GM21786 (cell line): ENCODE results near the gene MBLAC1.

Experiments
- ATAC-seq: cut with Tn5 transposase; IDR thresholded peaks from one replicate; pipeline ENCODE4 v1.9.1; 2021; ENCODE audit not compliant: unreplicated experiment

MBLAC1 gene

DNA sequence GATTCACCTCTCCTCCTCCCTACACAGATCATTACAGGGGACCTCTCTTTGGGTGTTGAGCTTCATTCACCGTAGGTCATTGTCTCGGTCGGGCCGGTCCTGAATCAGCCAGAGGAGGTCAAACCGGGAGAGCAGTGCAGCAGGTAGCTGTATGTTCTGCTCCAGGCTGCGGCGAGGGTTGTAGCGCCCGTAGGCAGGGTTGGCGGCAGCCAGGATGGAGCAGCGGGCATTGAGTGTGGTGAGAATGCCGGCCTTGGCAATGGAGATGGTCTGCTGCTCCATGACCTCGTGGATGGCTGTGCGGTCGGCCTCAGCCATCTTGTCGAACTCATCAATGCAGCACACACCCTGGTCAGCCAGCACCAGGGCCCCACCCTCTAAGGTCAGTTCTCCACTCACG, 31.1 kb upstream of the MBLAC1 start:
- ATAC-seq, result no peak

GRCh38 chr7:100098913-100099312, 27.9 kb upstream of the MBLAC1 start:
- no peak for ATAC-seq

GRCh38 chr7:100099452-100099851, 27.3 kb upstream of the MBLAC1 start:
- no peak for ATAC-seq

DNA sequence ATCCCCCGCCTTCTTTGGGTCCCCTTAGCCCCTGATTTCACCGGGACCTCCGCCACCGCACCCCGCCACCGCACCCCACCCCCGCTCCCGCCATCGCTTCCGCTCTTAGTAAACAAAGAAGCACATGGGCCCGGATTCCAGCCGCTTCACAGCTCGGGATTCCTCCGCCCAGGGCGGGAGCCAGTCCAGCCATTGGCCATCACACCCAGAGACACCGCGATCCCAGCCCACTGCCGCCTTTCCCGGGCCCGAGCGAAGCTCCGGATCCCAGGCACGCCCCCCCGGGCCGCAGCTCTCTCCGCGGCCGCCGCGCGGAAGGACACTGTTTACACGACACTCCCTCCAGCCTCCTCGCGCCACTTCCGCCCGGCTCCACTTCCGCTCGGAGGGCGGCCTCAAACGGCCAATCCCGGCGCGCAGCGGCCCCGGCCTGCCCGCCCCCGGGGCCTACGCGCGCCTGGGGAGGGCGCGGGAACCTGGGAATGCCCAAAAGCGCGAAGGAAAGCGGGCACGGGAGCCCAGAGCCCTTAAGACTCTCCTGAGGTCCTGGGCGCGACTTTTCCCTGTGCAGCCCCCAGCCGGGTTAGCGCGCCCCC, 26.2 kb upstream of the MBLAC1 start:
- peak; percentile 49 for ATAC-seq

DNA sequence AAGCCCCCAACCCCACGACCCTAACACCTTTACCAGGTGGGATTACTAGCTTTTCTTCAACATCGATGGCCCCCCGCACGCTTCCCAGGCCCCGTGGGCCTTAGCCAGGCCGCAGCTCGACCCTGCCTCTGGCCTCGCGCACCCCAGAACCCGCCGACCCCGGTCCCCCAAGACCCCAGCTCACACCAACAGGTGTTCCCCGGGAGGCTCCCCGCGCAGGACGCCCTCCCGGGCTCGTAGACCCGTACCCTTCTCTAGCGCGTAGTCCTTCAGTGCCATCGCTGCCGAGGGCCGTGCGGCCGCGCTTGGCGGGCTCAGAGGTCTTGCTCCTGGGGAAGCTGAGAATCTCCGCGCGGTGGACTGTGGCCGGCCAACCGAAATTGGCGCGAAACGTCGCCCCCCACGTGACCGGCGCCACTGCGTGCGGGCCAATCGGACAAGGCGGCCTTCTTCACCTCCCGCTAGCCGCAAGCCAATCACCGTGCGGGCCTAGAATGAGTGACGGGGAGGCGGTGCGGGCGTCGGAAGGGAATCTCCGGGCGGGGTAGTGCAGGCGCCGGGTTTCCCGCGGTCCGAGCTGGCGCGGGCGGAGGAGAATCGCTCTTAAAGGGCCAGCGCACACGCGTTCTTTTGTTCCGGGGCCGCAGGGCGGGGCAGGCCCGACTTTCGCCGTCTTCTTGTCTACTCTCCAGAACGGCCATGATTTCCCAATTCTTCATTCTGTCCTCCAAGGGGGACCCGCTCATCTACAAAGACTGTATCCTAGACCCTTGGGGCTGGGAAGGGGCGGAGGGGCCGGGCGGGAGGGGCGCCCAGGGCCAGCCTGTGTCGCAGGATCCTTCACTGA, 25.5 kb upstream of the MBLAC1 start, which contains the start of the genes AP4M1 and MCM7:
Gene AP4M1 (plus strand): TSS at position 628 of the 847 bp plus-strand sequence. CDS start 72 bp downstream, at position 700.
Gene MCM7 (minus strand): TSS at position 382 of the 847 bp plus-strand sequence. CDS start 103 bp downstream, at position 279.
- peak; percentile 86 for ATAC-seq

DNA sequence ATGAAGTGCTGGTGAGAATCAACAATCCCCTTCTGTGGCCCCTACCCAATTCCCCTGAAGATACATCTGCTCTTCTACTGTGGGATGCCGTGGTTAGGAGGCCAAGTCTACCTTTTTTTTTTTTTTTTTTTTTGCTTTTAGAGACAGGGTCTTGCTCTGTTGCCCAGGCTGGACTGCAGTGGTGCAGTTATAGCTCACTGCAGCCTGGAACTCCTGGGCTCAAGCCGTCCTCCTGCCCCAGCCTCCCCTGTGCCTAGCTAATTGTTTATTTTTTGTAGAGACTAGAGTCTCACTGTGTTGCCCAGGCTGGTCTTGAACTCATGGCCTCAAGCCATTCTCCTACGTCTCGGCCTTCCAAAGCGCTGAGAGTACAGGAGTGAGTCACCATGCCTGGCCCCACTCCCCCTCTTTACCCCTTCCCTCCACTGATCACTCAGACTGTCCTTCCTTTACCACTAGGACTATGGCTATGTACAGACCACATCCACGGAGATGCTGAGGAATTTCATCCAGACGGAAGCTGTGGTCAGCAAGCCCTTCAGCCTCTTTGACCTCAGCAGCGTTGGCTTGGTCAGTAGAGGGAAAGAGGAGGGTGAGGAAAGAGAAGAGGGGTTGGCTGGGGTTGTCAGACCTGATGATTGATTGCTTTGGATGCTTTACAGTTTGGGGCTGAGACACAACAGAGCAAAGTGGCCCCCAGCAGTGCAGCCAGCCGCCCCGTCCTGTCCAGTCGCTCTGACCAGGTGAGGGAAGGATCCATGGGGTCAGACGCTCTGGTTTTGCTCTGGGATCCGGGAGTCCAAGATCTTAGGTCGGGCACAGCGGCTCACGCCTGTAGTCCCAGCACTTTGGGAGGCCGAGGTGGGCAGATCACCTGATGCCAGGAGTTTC, 23.6 kb upstream of the MBLAC1 start:
- ATAC-seq, result no peak

- ATAC-seq, result no peak
These were observed 21.2 kb upstream of the MBLAC1 start for GRCh38 chr7:100105534-100105933.

GRCh38 chr7:100106633-100107032, 20.1 kb upstream of the MBLAC1 start:
- ATAC-seq, result no peak

- no peak for ATAC-seq
These were observed 19.5 kb upstream of the MBLAC1 start for GRCh38 chr7:100107125-100107737.

DNA sequence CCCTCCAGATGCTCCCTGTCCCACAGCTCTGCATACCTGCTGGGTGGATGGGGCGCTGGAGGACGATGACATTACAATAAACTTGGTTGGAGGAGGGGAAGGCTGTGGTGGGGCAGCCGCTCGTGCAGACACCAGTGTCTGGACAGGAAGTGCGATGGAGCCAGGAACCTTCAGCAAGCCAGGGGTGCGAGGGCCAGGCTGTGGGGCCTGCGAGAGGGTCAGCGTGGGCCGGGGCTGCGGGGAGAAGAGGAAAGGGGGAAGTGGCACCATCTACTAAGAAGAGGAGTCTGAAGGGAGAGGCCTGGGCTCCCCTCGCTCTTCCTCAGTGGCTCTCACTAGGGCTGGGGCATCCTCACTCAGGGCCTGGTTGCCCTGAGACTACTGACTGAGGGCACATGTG, 18.9 kb upstream of the MBLAC1 start:
- no peak for ATAC-seq

DNA sequence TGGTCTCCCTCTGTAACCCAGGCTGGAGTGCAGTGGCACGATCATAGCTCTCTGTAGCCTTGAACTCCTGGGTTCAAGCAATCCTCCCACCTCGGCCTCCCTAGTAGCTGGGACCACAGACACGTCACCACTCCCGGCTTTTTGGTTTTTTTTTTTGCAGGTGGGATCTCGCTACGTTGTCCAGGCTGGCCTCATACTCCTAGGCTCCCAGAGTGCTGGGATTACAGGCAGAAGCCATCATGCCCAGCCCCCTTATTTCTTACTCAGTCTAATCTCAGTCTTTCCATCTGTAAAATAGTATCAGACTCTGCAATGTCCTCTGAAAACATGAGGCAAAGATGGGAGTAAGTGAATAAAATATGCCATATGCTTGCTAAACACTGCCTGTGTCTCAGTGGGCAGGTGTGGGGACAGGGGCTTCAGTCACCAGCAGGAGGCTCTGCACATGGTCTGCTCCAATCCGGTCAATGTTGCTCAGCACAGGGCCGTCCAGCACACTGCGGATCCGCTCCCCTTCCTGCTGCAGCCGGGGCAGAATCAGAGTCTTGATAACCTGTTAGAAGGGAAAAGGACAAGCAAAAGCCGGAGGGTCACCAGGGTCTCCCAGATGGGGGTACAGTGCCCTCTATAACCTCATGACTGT, 17.1 kb upstream of the MBLAC1 start:
- no peak for ATAC-seq

DNA sequence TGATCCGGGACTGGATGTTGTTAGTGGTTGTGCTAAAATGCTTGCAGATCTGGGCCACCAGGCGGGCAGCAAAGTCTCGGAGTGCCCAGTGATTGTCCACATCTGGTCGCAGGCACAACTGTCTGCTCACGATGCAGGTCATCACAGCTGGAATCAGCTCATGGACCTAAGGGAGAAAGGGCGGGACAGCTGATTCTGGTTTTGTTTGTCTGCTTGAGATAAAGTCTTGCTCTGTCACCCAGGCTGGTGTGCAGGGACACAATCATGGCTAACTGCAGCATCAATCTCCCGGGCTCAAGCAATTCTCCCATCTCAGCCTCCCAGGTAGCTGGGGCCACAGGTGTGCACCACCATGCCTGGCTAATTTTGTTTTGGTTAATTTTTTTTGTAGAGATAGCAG, 15.6 kb upstream of the MBLAC1 start:
- no peak for ATAC-seq

GRCh38 chr7:100111914-100112313, 14.9 kb upstream of the MBLAC1 start:
- ATAC-seq, result no peak

- no peak for ATAC-seq
These were observed 11.7 kb upstream of the MBLAC1 start for GRCh38 chr7:100115026-100115425.

- ATAC-seq, result no peak
These were observed 8.2 kb upstream of the MBLAC1 start for GRCh38 chr7:100118388-100119071.

- peak; percentile 69 for ATAC-seq
These were observed 7.4 kb upstream of the MBLAC1 start, which contains the start of the genes CNPY4 and TAF6 for GRCh38 chr7:100119072-100119969. Gene CNPY4 (plus strand): TSS chr7:100119634. CDS start chr7:100119745, 111 bp downstream. Gene TAF6 (minus strand): TSS chr7:100119358. CDS start chr7:100114209, 5,149 bp downstream.

GRCh38 chr7:100119970-100120732, 6.6 kb upstream of the MBLAC1 start:
- ATAC-seq, result peak; percentile 30

DNA sequence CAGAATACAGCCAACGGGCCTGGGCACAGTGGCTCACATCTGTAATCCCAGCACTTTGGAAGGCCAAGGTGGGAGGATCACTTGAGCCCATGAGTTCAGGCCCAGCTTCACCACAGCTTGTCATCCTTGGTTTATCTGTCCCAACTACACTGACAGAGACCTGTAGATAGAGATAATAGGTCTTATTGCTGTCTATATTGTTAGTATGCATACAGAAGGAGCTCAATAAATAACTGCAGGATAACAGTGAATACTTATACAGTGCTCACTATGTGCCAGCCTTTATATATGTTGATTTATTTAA, 6.1 kb upstream of the MBLAC1 start:
- no peak for ATAC-seq
